HEK293 (cell line): ENCODE measurements around the gene RNF151.
A peak's percentile ranks its signal among the peaks of the same experiment; 100 is the strongest.

Experiments
- FEZF1 ChIP-seq: fragments of 450-650 bp; formaldehyde crosslinking; IDR thresholded peaks from 2 replicates; pipeline ENCODE4 v1.5.1; 2016; ENCODE audit warnings: missing biosample characterization, missing genetic modification characterization
- GFI1B ChIP-seq: fragments of 450-650 bp; formaldehyde crosslinking; IDR thresholded peaks from 2 replicates; pipeline ENCODE4 v1.5.1; 2016; ENCODE audit warnings: missing biosample characterization, missing genetic modification characterization
- HOXD13 ChIP-seq: sonication (generic); formaldehyde crosslinking; IDR thresholded peaks from 2 replicates; pipeline ENCODE4 v1.8.0; 2022; ENCODE audit warnings: missing genetic modification reagents, borderline replicate concordance
- KLF10 ChIP-seq: fragments of 450-650 bp; IDR thresholded peaks from 2 replicates; pipeline ENCODE4 v1.5.1; 2018; ENCODE audit warnings: missing biosample characterization, mild to moderate bottlenecking, missing genetic modification characterization
- TCF7L2 ChIP-seq: IDR thresholded peaks from 2 replicates; pipeline ENCODE4 v1.6.1; 2011; ENCODE audit warnings: low read depth, mild to moderate bottlenecking, inconsistent platforms, low read length, moderate library complexity, borderline replicate concordance
- YY2 ChIP-seq: fragments of 450-650 bp; formaldehyde crosslinking; IDR thresholded peaks from 2 replicates; pipeline ENCODE4 v1.5.1; 2016; ENCODE audit warnings: missing biosample characterization, missing genetic modification characterization
- ZFP37 ChIP-seq: fragments of 450-650 bp; formaldehyde crosslinking; IDR thresholded peaks from 2 replicates; pipeline ENCODE4 v1.5.1; 2016; ENCODE audit warnings: missing biosample characterization, missing genetic modification characterization
- ZNF184 ChIP-seq: fragments of 450-650 bp; IDR thresholded peaks from 2 replicates; pipeline ENCODE4 v1.5.1; 2018; ENCODE audit warnings: missing biosample characterization, mild to moderate bottlenecking, missing genetic modification characterization
- ZNF670 ChIP-seq: fragments of 450-650 bp; formaldehyde crosslinking; IDR thresholded peaks from 2 replicates; pipeline ENCODE4 v1.5.1; 2016; ENCODE audit warnings: missing biosample characterization, missing genetic modification characterization, low read depth
- ZNF677 ChIP-seq: fragments of 450-650 bp; IDR thresholded peaks from 2 replicates; pipeline ENCODE4 v1.5.0; 2018; ENCODE audit warnings: missing biosample characterization, mild to moderate bottlenecking, missing genetic modification characterization, moderate library complexity
- ZNF768 ChIP-seq: fragments of 450-650 bp; formaldehyde crosslinking; IDR thresholded peaks from 2 replicates; pipeline ENCODE4 v1.5.1; 2018; ENCODE audit warnings: missing biosample characterization, mild to moderate bottlenecking, missing genetic modification characterization
- TF ChIP-seq, protein P1 (sequence below): fragments of 450-650 bp; formaldehyde crosslinking; IDR thresholded peaks from 2 replicates; pipeline ENCODE4 v1.5.1; 2017; ENCODE audit warnings: missing biosample characterization, missing genetic modification characterization
- TF ChIP-seq, protein P2 (sequence below): fragments of 450-650 bp; formaldehyde crosslinking; IDR thresholded peaks from 2 replicates; pipeline ENCODE4 v1.5.1; 2016; ENCODE audit warnings: missing biosample characterization, missing genetic modification characterization, borderline replicate concordance
- TF ChIP-seq, protein P3 (sequence below): fragments of 450-650 bp; formaldehyde crosslinking; IDR thresholded peaks from 2 replicates; pipeline ENCODE4 v1.5.1; 2017; ENCODE audit warnings: missing biosample characterization, missing genetic modification characterization
- TF ChIP-seq, protein P4 (sequence below): fragments of 450-650 bp; formaldehyde crosslinking; IDR thresholded peaks from 2 replicates; pipeline ENCODE4 v1.5.1; 2016; ENCODE audit warnings: missing biosample characterization, missing genetic modification characterization, low read depth
- TF ChIP-seq, protein P5 (sequence below): fragments of 450-650 bp; formaldehyde crosslinking; IDR thresholded peaks from 2 replicates; pipeline ENCODE4 v1.5.1; 2016; ENCODE audit warnings: missing biosample characterization, missing genetic modification characterization
- TF ChIP-seq, protein P6 (sequence below): fragments of 450-650 bp; formaldehyde crosslinking; IDR thresholded peaks from 2 replicates; pipeline ENCODE4 v1.5.1; 2016; ENCODE audit warnings: missing biosample characterization, missing genetic modification characterization
- TF ChIP-seq, protein P7 (sequence below): fragments of 450-650 bp; formaldehyde crosslinking; IDR thresholded peaks from 2 replicates; pipeline ENCODE4 v1.5.1; 2017; ENCODE audit warnings: missing biosample characterization, mild to moderate bottlenecking, missing genetic modification characterization, moderate library complexity
- TF ChIP-seq, protein P8 (sequence below): fragments of 450-650 bp; formaldehyde crosslinking; IDR thresholded peaks from 2 replicates; pipeline ENCODE4 v1.5.1; 2016; ENCODE audit warnings: missing biosample characterization, missing genetic modification characterization
- TF ChIP-seq, protein P9 (sequence below): fragments of 450-650 bp; formaldehyde crosslinking; IDR thresholded peaks from 2 replicates; pipeline ENCODE4 v1.5.1; 2016; ENCODE audit warnings: missing biosample characterization, missing genetic modification characterization, borderline replicate concordance

Gene RNF151

DNA sequence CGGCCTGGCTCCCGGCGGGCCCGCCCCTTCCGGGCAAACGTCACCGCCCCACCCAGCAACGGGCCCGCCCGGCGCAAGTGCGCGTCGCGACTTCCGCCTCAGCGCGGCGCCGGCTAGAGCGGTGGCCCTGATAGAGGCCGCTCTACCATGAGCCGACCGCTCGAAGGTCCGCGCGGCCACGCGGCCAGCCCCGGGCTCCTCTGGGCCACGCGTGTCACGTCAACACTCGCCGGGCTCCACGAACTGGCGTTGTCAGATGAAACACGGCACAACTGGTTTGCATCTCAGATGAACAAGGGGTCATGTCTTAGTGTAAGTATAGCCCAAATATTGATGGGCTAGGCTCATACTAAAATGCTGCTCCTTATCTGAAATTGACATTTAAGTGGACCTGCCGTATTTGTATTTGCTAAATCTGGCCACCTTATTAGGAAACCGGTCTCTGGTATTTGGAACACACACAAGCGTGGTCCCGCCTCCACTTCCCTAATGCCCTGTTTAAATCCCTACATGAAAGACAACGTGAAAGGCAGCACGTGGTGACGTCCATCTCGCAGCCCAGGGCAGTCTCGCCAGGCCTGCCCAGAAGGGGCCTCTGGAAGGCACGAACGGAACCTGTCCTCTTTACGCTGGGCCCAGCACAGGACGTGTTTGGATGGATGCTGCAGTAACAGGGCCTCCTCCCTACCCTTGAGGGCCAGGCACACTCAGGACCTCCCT is 43.3 kb downstream of the RNF151 start, which contains the start of gene ZNF598 (continued):
- TF ChIP-seq, protein P1, sequence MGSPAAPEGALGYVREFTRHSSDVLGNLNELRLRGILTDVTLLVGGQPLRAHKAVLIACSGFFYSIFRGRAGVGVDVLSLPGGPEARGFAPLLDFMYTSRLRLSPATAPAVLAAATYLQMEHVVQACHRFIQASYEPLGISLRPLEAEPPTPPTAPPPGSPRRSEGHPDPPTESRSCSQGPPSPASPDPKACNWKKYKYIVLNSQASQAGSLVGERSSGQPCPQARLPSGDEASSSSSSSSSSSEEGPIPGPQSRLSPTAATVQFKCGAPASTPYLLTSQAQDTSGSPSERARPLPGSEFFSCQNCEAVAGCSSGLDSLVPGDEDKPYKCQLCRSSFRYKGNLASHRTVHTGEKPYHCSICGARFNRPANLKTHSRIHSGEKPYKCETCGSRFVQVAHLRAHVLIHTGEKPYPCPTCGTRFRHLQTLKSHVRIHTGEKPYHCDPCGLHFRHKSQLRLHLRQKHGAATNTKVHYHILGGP (tag by site-specific recombination) = no peak
- TF ChIP-seq, protein P2, sequence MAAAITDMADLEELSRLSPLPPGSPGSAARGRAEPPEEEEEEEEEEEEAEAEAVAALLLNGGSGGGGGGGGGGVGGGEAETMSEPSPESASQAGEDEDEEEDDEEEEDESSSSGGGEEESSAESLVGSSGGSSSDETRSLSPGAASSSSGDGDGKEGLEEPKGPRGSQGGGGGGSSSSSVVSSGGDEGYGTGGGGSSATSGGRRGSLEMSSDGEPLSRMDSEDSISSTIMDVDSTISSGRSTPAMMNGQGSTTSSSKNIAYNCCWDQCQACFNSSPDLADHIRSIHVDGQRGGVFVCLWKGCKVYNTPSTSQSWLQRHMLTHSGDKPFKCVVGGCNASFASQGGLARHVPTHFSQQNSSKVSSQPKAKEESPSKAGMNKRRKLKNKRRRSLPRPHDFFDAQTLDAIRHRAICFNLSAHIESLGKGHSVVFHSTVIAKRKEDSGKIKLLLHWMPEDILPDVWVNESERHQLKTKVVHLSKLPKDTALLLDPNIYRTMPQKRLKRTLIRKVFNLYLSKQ (tag by site-specific recombination) = no peak
- TF ChIP-seq HOXD13 (CRISPR knock-in tag) (no peak), YY2 (0 out of 2 replicates have a peak, but pooled peaks have one; percentile 25), GFI1B (no peak), TCF7L2 (no peak), KLF10 (tag by site-specific recombination) (peak; percentile 57; the same call in 1 of the 2 replicates), ZNF677 (tag by site-specific recombination) (no peak), ZFP37 (tag by site-specific recombination) (peak; percentile 78), ZNF768 (tag by site-specific recombination) (no peak), FEZF1 (tag by site-specific recombination) (no peak), ZNF184 (tag by site-specific recombination) (peak; percentile 34; the same call in 1 of the 2 replicates), ZNF670 (tag by site-specific recombination) (no peak)
- TF ChIP-seq, protein P3, sequence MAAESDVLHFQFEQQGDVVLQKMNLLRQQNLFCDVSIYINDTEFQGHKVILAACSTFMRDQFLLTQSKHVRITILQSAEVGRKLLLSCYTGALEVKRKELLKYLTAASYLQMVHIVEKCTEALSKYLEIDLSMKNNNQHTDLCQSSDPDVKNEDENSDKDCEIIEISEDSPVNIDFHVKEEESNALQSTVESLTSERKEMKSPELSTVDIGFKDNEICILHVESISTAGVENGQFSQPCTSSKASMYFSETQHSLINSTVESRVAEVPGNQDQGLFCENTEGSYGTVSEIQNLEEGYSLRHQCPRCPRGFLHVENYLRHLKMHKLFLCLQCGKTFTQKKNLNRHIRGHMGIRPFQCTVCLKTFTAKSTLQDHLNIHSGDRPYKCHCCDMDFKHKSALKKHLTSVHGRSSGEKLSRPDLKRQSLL = 0 out of 2 replicates have a peak, but pooled peaks have one; percentile 8
- TF ChIP-seq, protein P4, sequence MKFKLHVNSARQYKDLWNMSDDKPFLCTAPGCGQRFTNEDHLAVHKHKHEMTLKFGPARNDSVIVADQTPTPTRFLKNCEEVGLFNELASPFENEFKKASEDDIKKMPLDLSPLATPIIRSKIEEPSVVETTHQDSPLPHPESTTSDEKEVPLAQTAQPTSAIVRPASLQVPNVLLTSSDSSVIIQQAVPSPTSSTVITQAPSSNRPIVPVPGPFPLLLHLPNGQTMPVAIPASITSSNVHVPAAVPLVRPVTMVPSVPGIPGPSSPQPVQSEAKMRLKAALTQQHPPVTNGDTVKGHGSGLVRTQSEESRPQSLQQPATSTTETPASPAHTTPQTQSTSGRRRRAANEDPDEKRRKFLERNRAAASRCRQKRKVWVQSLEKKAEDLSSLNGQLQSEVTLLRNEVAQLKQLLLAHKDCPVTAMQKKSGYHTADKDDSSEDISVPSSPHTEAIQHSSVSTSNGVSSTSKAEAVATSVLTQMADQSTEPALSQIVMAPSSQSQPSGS (tag by site-specific recombination) = no peak
- TF ChIP-seq, protein P5, sequence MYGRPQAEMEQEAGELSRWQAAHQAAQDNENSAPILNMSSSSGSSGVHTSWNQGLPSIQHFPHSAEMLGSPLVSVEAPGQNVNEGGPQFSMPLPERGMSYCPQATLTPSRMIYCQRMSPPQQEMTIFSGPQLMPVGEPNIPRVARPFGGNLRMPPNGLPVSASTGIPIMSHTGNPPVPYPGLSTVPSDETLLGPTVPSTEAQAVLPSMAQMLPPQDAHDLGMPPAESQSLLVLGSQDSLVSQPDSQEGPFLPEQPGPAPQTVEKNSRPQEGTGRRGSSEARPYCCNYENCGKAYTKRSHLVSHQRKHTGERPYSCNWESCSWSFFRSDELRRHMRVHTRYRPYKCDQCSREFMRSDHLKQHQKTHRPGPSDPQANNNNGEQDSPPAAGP (tag by site-specific recombination) = peak; percentile 49; the same call in 1 of the 2 replicates
- TF ChIP-seq, protein P6, sequence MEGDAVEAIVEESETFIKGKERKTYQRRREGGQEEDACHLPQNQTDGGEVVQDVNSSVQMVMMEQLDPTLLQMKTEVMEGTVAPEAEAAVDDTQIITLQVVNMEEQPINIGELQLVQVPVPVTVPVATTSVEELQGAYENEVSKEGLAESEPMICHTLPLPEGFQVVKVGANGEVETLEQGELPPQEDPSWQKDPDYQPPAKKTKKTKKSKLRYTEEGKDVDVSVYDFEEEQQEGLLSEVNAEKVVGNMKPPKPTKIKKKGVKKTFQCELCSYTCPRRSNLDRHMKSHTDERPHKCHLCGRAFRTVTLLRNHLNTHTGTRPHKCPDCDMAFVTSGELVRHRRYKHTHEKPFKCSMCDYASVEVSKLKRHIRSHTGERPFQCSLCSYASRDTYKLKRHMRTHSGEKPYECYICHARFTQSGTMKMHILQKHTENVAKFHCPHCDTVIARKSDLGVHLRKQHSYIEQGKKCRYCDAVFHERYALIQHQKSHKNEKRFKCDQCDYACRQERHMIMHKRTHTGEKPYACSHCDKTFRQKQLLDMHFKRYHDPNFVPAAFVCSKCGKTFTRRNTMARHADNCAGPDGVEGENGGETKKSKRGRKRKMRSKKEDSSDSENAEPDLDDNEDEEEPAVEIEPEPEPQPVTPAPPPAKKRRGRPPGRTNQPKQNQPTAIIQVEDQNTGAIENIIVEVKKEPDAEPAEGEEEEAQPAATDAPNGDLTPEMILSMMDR (tag by site-specific recombination) = no peak
- TF ChIP-seq, protein P7, sequence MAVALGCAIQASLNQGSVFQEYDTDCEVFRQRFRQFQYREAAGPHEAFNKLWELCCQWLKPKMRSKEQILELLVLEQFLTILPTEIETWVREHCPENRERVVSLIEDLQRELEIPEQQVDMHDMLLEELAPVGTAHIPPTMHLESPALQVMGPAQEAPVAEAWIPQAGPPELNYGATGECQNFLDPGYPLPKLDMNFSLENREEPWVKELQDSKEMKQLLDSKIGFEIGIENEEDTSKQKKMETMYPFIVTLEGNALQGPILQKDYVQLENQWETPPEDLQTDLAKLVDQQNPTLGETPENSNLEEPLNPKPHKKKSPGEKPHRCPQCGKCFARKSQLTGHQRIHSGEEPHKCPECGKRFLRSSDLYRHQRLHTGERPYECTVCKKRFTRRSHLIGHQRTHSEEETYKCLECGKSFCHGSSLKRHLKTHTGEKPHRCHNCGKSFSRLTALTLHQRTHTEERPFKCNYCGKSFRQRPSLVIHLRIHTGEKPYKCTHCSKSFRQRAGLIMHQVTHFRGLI = peak; percentile 46; the same call in 1 of the 2 replicates
- TF ChIP-seq, protein P8, sequence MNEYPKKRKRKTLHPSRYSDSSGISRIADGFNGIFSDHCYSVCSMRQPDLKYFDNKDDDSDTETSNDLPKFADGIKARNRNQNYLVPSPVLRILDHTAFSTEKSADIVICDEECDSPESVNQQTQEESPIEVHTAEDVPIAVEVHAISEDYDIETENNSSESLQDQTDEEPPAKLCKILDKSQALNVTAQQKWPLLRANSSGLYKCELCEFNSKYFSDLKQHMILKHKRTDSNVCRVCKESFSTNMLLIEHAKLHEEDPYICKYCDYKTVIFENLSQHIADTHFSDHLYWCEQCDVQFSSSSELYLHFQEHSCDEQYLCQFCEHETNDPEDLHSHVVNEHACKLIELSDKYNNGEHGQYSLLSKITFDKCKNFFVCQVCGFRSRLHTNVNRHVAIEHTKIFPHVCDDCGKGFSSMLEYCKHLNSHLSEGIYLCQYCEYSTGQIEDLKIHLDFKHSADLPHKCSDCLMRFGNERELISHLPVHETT (tag by site-specific recombination) = peak; percentile 65; the same call in 1 of the 2 replicates
- TF ChIP-seq, protein P9, sequence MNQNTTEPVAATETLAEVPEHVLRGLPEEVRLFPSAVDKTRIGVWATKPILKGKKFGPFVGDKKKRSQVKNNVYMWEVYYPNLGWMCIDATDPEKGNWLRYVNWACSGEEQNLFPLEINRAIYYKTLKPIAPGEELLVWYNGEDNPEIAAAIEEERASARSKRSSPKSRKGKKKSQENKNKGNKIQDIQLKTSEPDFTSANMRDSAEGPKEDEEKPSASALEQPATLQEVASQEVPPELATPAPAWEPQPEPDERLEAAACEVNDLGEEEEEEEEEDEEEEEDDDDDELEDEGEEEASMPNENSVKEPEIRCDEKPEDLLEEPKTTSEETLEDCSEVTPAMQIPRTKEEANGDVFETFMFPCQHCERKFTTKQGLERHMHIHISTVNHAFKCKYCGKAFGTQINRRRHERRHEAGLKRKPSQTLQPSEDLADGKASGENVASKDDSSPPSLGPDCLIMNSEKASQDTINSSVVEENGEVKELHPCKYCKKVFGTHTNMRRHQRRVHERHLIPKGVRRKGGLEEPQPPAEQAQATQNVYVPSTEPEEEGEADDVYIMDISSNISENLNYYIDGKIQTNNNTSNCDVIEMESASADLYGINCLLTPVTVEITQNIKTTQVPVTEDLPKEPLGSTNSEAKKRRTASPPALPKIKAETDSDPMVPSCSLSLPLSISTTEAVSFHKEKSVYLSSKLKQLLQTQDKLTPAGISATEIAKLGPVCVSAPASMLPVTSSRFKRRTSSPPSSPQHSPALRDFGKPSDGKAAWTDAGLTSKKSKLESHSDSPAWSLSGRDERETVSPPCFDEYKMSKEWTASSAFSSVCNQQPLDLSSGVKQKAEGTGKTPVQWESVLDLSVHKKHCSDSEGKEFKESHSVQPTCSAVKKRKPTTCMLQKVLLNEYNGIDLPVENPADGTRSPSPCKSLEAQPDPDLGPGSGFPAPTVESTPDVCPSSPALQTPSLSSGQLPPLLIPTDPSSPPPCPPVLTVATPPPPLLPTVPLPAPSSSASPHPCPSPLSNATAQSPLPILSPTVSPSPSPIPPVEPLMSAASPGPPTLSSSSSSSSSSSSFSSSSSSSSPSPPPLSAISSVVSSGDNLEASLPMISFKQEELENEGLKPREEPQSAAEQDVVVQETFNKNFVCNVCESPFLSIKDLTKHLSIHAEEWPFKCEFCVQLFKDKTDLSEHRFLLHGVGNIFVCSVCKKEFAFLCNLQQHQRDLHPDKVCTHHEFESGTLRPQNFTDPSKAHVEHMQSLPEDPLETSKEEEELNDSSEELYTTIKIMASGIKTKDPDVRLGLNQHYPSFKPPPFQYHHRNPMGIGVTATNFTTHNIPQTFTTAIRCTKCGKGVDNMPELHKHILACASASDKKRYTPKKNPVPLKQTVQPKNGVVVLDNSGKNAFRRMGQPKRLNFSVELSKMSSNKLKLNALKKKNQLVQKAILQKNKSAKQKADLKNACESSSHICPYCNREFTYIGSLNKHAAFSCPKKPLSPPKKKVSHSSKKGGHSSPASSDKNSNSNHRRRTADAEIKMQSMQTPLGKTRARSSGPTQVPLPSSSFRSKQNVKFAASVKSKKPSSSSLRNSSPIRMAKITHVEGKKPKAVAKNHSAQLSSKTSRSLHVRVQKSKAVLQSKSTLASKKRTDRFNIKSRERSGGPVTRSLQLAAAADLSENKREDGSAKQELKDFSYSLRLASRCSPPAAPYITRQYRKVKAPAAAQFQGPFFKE (tag by site-specific recombination) = no peak
